Peyer's patch (tissue), 4 donors: ENCODE results near the gene HOXC6. TPM values are rescaled to one million over a fixed set of nuclear protein-coding genes. Genes with fewer than 3 reads are reported as not detected.

Experiments used
- DNase-seq, 3 donors: peaks; one replicate each; pipeline ENCODE4 v3.0.0-alpha.2; 2017 to 2019
- H3K27ac ChIP-seq, 4 donors: fragments of 200-600 bp; sonication (generic); one replicate each; pipeline ENCODE4 v1.5.1; 2016 to 2019
- H3K27me3 ChIP-seq, 2 donors: fragments of 200-600 bp; sonication (generic); one replicate each; pipeline ENCODE4 v1.5.1; 2019
- H3K36me3 ChIP-seq, 3 donors: fragments of 200-600 bp; sonication (generic); one replicate each; pipeline ENCODE4 v1.5.1; 2016 to 2019
- H3K4me1 ChIP-seq, 4 donors: fragments of 200-600 bp; sonication (generic); one replicate each; pipeline ENCODE4 v1.5.1; 2016 to 2019
- H3K4me3 ChIP-seq, 4 donors: fragments of 200-600 bp; sonication (generic); 1 replicate in 3 of 4; 2 replicates in 1 of 4; pipeline ENCODE4 v1.5.1; 2016 to 2019; ENCODE audit warnings: mild to moderate bottlenecking in 1 of 4
- H3K9me3 ChIP-seq, 4 donors: fragments of 200-600 bp; sonication (generic); one replicate each; pipeline ENCODE4 v1.5.1; 2016 to 2019; ENCODE audit warnings: mild to moderate bottlenecking in 1 of 4
- POLR2A ChIP-seq, 2 donors: fragments of 450-650 bp; IDR thresholded peaks; one replicate each; pipeline ENCODE4 v1.5.1; 2017; ENCODE audit warnings: antibody characterized with exemption in 2 of 2, mild to moderate bottlenecking in 2 of 2, moderate library complexity in 2 of 2
- total RNA-seq, 4 donors: library from RNA; depleted of rRNA; stranded (reverse); fragments of >200 nt; gene quantifications; one replicate each; pipeline ENCODE4 v1.1.0, GENCODE V29; 2016
- TF ChIP-seq, protein P1 (sequence below), 6 experiments: fragments of 450-650 bp in 4 of 6; fragments of 200-600 bp in 2 of 6; sonication (generic) in 1 of 6; IDR thresholded peaks; one replicate each; pipeline ENCODE4 v1.5.1; 2017 to 2019; ENCODE audit warnings: antibody characterized with exemption in 6 of 6, mild to moderate bottlenecking in 3 of 6, moderate library complexity in 1 of 6

Gene HOXC6
- total RNA-seq, 4 donors from 2014 or later = 0.70 to 1.7 (median 1.3) TPM

DNA sequence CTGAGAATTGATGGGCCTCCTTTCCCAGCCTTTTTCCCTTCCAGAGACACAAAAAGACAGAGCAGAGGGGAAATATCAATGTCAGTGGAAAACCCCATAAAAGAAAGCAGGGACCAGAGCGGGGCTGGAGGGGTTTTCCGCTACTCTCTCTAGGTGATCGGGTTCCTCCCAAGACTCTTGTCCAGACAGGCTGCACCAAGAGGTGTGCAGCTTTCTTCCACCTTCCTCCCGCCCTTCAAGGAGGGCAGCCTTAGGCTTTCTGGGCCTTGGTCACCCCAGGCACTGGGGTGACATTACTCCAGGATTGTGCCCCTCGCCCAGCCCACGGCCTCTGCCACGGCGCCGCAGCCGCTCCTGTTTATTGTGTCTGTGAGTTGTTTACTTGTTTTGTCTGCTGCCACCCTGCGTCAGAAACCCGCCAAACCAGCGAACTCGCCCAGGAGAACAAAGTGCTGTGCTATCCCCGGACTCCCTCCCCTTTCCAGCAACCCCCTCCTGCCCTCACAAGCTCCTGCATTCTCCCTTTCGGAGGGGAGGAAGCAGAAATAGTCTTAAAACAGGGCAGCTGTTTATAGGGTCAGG is 6.7 kb upstream of the HOXC6 start:
- peak overlapping the region in 3 of 4 donors; percentile 76 to 94 (median 89) for H3K27ac ChIP-seq
- H3K36me3 ChIP-seq = no peaks in the 10 kb centered on the region
- peaks cover 0 to 13% (median 3%) of the 10 kb centered on the region in 4 donors for H3K4me1 ChIP-seq
- no peaks in the 10 kb centered on the region for H3K9me3 ChIP-seq
- no peak for TF ChIP-seq POLR2A (IDR thresholded peaks at IDR 0.05)
- TF ChIP-seq, protein P1, sequence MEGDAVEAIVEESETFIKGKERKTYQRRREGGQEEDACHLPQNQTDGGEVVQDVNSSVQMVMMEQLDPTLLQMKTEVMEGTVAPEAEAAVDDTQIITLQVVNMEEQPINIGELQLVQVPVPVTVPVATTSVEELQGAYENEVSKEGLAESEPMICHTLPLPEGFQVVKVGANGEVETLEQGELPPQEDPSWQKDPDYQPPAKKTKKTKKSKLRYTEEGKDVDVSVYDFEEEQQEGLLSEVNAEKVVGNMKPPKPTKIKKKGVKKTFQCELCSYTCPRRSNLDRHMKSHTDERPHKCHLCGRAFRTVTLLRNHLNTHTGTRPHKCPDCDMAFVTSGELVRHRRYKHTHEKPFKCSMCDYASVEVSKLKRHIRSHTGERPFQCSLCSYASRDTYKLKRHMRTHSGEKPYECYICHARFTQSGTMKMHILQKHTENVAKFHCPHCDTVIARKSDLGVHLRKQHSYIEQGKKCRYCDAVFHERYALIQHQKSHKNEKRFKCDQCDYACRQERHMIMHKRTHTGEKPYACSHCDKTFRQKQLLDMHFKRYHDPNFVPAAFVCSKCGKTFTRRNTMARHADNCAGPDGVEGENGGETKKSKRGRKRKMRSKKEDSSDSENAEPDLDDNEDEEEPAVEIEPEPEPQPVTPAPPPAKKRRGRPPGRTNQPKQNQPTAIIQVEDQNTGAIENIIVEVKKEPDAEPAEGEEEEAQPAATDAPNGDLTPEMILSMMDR (IDR thresholded peaks at IDR 0.05) = peak in 2 of 6 experiments; percentile 5
- peak overlapping the region in 2 of 4 donors; percentile 36 to 56 for H3K4me3 ChIP-seq
- DNase-seq = no peak
- H3K27me3 ChIP-seq = peaks cover 0 to 3% of the 10 kb centered on the region in 2 donors

DNA sequence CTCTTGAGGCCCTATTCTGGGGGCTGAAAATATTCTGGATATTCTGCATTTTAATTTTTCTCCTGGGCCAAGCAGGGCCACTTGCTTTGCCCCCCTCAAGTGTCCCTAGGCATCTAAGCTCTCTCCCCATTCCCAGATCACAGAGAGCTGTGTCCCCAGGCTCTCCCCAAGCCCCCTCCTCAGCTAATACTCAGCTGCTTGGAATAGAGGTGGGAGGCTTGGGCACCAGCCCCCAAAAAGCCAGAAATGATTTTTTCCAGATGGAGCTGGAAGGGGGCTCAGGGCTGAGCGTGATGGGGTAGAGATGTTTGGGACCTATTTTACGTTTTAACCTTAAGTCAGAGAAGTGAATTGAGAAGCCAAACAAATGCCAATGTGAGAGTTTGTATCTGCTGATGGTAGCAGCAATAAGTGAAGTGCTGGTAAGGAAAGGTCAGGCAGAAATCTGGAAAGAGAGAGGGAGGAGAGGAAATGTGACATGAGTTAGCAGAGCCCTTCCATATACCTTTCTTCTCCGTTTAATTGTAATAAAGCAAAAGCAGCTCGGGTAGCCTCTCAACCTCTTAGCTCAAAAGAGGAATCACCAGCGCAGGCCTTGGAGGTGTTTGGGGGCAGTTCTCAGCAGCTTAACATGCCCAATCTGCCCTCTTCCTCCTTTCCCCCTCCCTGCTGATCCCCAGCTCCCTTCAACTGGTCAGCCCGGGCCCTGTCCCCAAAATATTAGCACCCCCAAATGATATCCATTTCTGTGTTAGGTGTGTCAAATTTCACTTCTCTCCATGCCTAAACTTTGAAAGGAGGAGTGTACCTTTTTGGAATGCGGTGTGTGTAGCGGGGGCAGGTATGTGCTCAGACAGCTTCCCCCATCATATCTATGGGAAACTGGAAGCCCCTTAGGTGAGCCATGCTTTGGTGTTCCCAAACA is 5.0 kb upstream of the HOXC6 start:
- no peak for DNase-seq
- Histone ChIP-seq H3K36me3 (no peaks in the 10 kb centered on the region), H3K27ac (peak overlapping the region in 3 of 4 donors; percentile 56 to 94 (median 63)), H3K4me1 (peaks cover 0 to 23% (median 0%) of the 10 kb centered on the region in 4 donors), H3K9me3 (no peaks in the 10 kb centered on the region), H3K4me3 (peak overlapping the region in 1 of 4 donors; percentile 14), H3K27me3 (no peaks in the 10 kb centered on the region)
- TF ChIP-seq, protein P1 (IDR thresholded peaks at IDR 0.05) = no peak
- no peak for TF ChIP-seq POLR2A (IDR thresholded peaks at IDR 0.05)

DNA sequence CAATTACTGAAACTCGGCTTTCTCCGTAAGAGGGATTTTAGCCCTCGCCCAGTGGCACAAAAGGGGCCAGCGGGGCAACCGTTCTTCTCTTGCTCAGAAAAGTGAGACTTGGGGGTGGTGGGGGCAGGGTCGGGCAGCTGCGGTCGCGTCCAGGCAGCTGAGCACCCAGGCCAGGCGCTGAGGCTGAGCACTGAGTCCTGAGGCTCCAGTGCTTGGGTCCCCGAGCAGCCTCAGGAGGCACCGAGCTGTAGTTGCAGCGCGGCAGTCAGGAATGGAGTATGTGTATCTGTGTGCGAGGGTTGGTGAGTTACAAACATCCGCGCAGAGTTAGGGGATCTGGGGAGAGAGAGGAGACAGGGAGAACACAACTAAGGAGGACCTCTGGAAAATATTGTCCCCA is 4.1 kb upstream of the HOXC6 start:
- H3K4me3 ChIP-seq = peak overlapping the region in 1 of 4 donors; percentile 33
- TF ChIP-seq, protein P1 (IDR thresholded peaks at IDR 0.05) = no peak
- no peak for TF ChIP-seq POLR2A (IDR thresholded peaks at IDR 0.05)
- DNase-seq = peak in 1 of 3 donors; percentile 43
- H3K27ac ChIP-seq = peak overlapping the region in 3 of 4 donors; percentile 63 to 94 (median 65)
- H3K36me3 ChIP-seq = no peaks in the 10 kb centered on the region
- H3K27me3 ChIP-seq = no peaks in the 10 kb centered on the region
- H3K9me3 ChIP-seq = no peaks in the 10 kb centered on the region
- H3K4me1 ChIP-seq = peaks cover 0 to 30% (median 0%) of the 10 kb centered on the region in 4 donors

DNA sequence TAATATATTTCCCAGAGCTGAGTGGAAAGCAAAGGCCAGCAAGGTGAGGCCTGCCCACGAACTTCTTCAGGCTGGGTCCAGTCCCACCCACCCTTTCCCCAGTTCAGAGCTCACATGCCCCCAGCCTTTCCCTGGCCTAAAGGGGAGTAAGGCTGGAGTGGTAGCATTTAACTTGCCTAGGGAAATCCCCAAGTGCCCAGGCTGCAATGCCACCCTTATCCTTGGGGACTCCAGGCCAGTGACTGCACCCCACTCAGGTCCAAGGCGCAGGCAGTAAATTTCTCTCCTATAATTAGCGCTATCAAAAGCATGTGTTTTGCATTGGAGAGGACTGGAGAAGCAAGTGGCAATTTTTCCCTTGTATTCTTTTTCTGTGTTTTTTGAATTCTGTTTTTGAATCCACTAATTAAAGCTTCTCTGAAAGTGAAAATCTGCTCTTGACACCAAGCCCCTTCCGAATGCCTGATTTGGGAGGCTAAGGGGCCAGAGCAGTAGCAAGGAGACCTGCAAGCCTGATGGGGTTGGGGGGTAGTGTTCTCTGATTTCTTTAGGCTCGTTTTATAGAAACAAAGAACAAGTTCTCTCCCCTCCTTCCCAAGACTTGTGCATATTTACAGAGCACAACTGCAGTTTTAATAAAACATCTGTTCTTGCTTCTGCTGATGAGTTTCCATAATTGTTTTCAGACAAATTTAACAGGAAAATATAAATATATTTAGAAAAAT is 3.5 kb upstream of the HOXC6 start:
- H3K27ac ChIP-seq = peak overlapping the region in 3 of 4 donors; percentile 63 to 94 (median 65)
- DNase-seq = no peak
- H3K9me3 ChIP-seq = no peaks in the 10 kb centered on the region
- H3K36me3 ChIP-seq = no peaks in the 10 kb centered on the region
- H3K4me3 ChIP-seq = peak overlapping the region in 1 of 4 donors; percentile 33
- TF ChIP-seq POLR2A (IDR thresholded peaks at IDR 0.05) = no peak
- TF ChIP-seq, protein P1 (IDR thresholded peaks at IDR 0.05) = no peak
- no peaks in the 10 kb centered on the region for H3K27me3 ChIP-seq
- H3K4me1 ChIP-seq = peaks cover 0 to 30% (median 0%) of the 10 kb centered on the region in 4 donors
